GM23248 (cell line): Measurements from ENCODE around the gene PIAS1.

Source experiments
- EZH2 ChIP-seq: fragments of 200-600 bp; sonication (generic); IDR thresholded peaks from 2 replicates; pipeline ENCODE4 v1.6.1; 2018; ENCODE audit warnings: antibody characterized with exemption, mild to moderate bottlenecking; ENCODE audit not compliant: insufficient read depth, poor library complexity, severe bottlenecking
- EZH2phosphoT487 ChIP-seq: fragments of 200-600 bp; sonication (generic); IDR thresholded peaks from 2 replicates; pipeline ENCODE4 v1.6.1; 2018; ENCODE audit warnings: antibody characterized with exemption, moderate library complexity, mild to moderate bottlenecking, low read depth; ENCODE audit not compliant: insufficient read depth

- TF ChIP-seq EZH2 = no peak
- no peak for TF ChIP-seq EZH2phosphoT487
These were observed 59.2 kb downstream of the PIAS1 start for GRCh38 chr15:68113273-68113672.
